RWPE2 (cell line): ENCODE data around the gene ENTREP3.

ENCODE experiments used
- ATAC-seq: fragments of 200-7000 bp; cut with Tn5 transposase; 3 replicates; pipeline ENCODE4 v1.9.1; 2021; ENCODE audit warnings: low read depth
- DNase-seq: peaks from one replicate; pipeline ENCODE4 v3.0.0-alpha.2; 2020; ENCODE audit warnings: low spot score
- H3K27ac ChIP-seq: fragments of 450-650 bp; 2 replicates; pipeline ENCODE4 v1.5.1; 2017; ENCODE audit warnings: mild to moderate bottlenecking; ENCODE audit not compliant: poor library complexity, severe bottlenecking
- H3K27me3 ChIP-seq: fragments of 250-450 bp; sonication (Bioruptor Pico); 2 replicates; pipeline ENCODE4 v1.5.1; 2021; ENCODE audit warnings: mild to moderate bottlenecking, moderate library complexity; ENCODE audit not compliant: insufficient read depth, poor library complexity, severe bottlenecking
- H3K36me3 ChIP-seq: fragments of 250-450 bp; sonication (Bioruptor Pico); 2 replicates; pipeline ENCODE4 v1.5.1; 2020; ENCODE audit warnings: low read depth, mild to moderate bottlenecking, moderate library complexity
- H3K4me1 ChIP-seq: fragments of 250-450 bp; sonication (Bioruptor Pico); 2 replicates; pipeline ENCODE4 v1.5.1; 2021; ENCODE audit warnings: mild to moderate bottlenecking, moderate library complexity; ENCODE audit not compliant: insufficient read depth, poor library complexity, severe bottlenecking
- H3K4me3 ChIP-seq: fragments of 250-450 bp; sonication (Bioruptor Pico); 2 replicates; pipeline ENCODE4 v1.5.1; 2021; ENCODE audit warnings: mild to moderate bottlenecking, moderate library complexity; ENCODE audit not compliant: severe bottlenecking
- H3K9me3 ChIP-seq: fragments of 250-450 bp; sonication (Bioruptor Pico); 2 replicates; pipeline ENCODE4 v1.5.1; 2021; ENCODE audit warnings: mild to moderate bottlenecking, moderate library complexity; ENCODE audit not compliant: severe bottlenecking
- TF ChIP-seq, protein P1 (sequence below): fragments of 450-650 bp; IDR thresholded peaks from one replicate; pipeline ENCODE4 v1.5.1; 2017; ENCODE audit warnings: mild to moderate bottlenecking, moderate library complexity; ENCODE audit not compliant: poor library complexity, severe bottlenecking

The ENTREP3 gene

GRCh38 chr1:155300024-155300423 is 44.7 kb upstream of the ENTREP3 start:
- H3K4me1 ChIP-seq, result no peaks in the 10 kb centered on the region
- no peak overlapping the region for H3K4me3 ChIP-seq
- ATAC-seq (no peak), DNase-seq (no peak)
- H3K36me3 ChIP-seq, result no peaks in the 10 kb centered on the region
- no peaks in the 10 kb centered on the region for H3K9me3 ChIP-seq
- TF ChIP-seq, protein P1, sequence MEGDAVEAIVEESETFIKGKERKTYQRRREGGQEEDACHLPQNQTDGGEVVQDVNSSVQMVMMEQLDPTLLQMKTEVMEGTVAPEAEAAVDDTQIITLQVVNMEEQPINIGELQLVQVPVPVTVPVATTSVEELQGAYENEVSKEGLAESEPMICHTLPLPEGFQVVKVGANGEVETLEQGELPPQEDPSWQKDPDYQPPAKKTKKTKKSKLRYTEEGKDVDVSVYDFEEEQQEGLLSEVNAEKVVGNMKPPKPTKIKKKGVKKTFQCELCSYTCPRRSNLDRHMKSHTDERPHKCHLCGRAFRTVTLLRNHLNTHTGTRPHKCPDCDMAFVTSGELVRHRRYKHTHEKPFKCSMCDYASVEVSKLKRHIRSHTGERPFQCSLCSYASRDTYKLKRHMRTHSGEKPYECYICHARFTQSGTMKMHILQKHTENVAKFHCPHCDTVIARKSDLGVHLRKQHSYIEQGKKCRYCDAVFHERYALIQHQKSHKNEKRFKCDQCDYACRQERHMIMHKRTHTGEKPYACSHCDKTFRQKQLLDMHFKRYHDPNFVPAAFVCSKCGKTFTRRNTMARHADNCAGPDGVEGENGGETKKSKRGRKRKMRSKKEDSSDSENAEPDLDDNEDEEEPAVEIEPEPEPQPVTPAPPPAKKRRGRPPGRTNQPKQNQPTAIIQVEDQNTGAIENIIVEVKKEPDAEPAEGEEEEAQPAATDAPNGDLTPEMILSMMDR, result no peak
- no peak overlapping the region for H3K27ac ChIP-seq
- peaks cover under 1% of the 10 kb centered on the region for H3K27me3 ChIP-seq

DNA sequence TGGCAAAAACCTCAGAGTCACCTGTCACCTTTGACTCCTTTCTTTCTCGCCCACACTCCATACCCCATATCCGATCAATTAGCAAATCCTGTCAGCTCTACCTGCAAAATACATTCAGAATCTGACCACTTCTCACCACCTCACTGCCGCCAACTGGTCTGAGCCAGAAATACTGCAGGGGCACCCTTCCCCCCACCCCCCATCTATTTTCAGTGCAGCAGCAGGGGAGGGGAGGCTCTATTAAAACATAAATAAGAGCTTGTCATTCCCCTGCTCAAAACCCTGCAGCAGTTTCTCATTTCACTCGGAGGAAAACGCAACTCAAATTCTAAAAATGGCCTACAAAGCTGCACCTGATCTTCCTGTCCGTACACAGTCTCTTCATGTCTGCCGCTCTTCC is 42.1 kb upstream of the ENTREP3 start:
- no peaks in the 10 kb centered on the region for H3K36me3 ChIP-seq
- DNase-seq (no peak), ATAC-seq (no peak)
- H3K9me3 ChIP-seq, result no peaks in the 10 kb centered on the region
- H3K4me3 ChIP-seq, result no peak overlapping the region
- H3K27me3 ChIP-seq, result peaks cover 7% of the 10 kb centered on the region
- no peak overlapping the region for H3K27ac ChIP-seq
- TF ChIP-seq, protein P1, result no peak
- no peaks in the 10 kb centered on the region for H3K4me1 ChIP-seq

DNA sequence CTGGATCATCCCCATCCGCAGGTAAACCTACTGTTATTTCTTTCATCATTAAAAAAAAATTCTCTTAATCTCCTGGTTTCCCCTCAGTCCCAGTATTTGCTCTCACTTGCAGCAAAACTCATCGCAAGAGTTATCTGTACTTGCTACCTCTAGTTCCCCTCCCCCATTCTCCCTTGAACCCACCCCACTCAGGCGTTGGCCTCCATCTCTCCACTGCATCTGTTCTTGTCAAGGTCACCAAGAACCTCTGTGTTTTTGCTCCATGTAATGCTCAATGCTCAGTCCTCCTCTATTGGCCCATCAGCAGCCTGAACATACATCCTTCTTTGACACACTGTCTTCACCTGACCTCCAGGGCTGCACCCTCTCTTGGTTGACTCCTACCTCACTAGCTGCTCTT is 41.4 kb upstream of the ENTREP3 start:
- Histone ChIP-seq H3K4me1 (no peaks in the 10 kb centered on the region), H3K27ac (no peak overlapping the region), H3K36me3 (no peaks in the 10 kb centered on the region), H3K9me3 (no peaks in the 10 kb centered on the region), H3K27me3 (peaks cover 7% of the 10 kb centered on the region), H3K4me3 (no peak overlapping the region)
- ATAC-seq (no peak), DNase-seq (no peak)
- TF ChIP-seq, protein P1, result no peak

DNA sequence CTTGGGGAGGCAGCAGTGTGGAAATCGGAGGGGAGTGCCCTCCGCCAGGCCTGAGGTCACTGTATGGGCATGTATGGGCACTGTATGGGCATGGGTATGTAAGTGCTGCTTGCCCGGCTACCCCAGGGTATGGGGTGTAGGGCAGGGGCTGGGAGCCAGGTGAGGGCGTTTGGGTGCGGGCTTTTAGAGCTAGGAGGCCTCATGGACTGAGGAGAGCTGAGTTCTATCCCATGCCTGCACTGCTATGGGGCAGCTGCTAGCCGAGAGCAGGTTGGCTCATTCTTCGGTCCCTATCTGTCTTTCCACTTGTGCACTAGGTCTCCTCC is 40.6 kb upstream of the ENTREP3 start:
- H3K4me3 ChIP-seq, result no peak overlapping the region
- ATAC-seq, result no peak; the same call in 2 of the 3 replicates
- DNase-seq, result no peak

GRCh38 chr1:155295183-155295941 is 40.1 kb upstream of the ENTREP3 start:
- Histone ChIP-seq H3K27ac (no peak overlapping the region), H3K4me1 (no peaks in the 10 kb centered on the region), H3K4me3 (no peak overlapping the region), H3K36me3 (no peaks in the 10 kb centered on the region), H3K27me3 (peaks cover 7% of the 10 kb centered on the region), H3K9me3 (no peaks in the 10 kb centered on the region)
- no peak for DNase-seq
- no peak; the same call in 2 of the 3 replicates for ATAC-seq
- TF ChIP-seq, protein P1, result no peak

More for the DNA sequence above, 40.6 kb upstream of the ENTREP3 start:
- H3K36me3 ChIP-seq, result no peaks in the 10 kb centered on the region
- TF ChIP-seq, protein P1, result no peak
- H3K27ac ChIP-seq, result no peak overlapping the region
- peaks cover 7% of the 10 kb centered on the region for H3K27me3 ChIP-seq
- H3K4me1 ChIP-seq, result no peaks in the 10 kb centered on the region
- no peaks in the 10 kb centered on the region for H3K9me3 ChIP-seq
